Activated gamma-delta T cell (primary cell): ENCODE measurements around the gene EIF6.

ENCODE experiments used
- DNase-seq: peaks from one replicate; lab custom pipeline; 2025; lab: John Stamatoyannopoulos, UW

Gene EIF6

GRCh38 chr20:35314816-35315631, 30.5 kb upstream of the EIF6 start:
- no peak for DNase-seq

- no peak for DNase-seq
Observed at GRCh38 chr20:35312318-35312717, 27.7 kb upstream of the EIF6 start.

GRCh38 chr20:35311822-35312221, 27.2 kb upstream of the EIF6 start:
- no peak for DNase-seq

GRCh38 chr20:35311409-35311808, 26.8 kb upstream of the EIF6 start:
- no peak for DNase-seq

GRCh38 chr20:35307666-35308653, 23.4 kb upstream of the EIF6 start:
- DNase-seq, result no peak

GRCh38 chr20:35306931-35307517, 22.5 kb upstream of the EIF6 start:
- no peak for DNase-seq

GRCh38 chr20:35305682-35306556, 21.3 kb upstream of the EIF6 start:
- no peak for DNase-seq

GRCh38 chr20:35304956-35305355, 20.4 kb upstream of the EIF6 start:
- no peak for DNase-seq

GRCh38 chr20:35303735-35304491, 19.3 kb upstream of the EIF6 start:
- no peak for DNase-seq

GRCh38 chr20:35303382-35303734, 18.8 kb upstream of the EIF6 start:
- no peak for DNase-seq

GRCh38 chr20:35302421-35303335, 18.1 kb upstream of the EIF6 start:
- DNase-seq, result no peak

GRCh38 chr20:35301426-35301825, 16.9 kb upstream of the EIF6 start:
- no peak for DNase-seq

GRCh38 chr20:35300469-35301262, 16.1 kb upstream of the EIF6 start:
- DNase-seq, result no peak

GRCh38 chr20:35299780-35300179, 15.2 kb upstream of the EIF6 start:
- no peak for DNase-seq

GRCh38 chr20:35298264-35298663, 13.7 kb upstream of the EIF6 start:
- DNase-seq, result no peak

- DNase-seq, result no peak
Observed at GRCh38 chr20:35297740-35298139, 13.2 kb upstream of the EIF6 start.

GRCh38 chr20:35297155-35297554, 12.6 kb upstream of the EIF6 start:
- DNase-seq, result no peak

- no peak for DNase-seq
Observed at GRCh38 chr20:35296101-35296554, 11.6 kb upstream of the EIF6 start.

GRCh38 chr20:35295674-35296073, 11.1 kb upstream of the EIF6 start:
- DNase-seq, result no peak
